DMS153 (cell line): Measurements from ENCODE around the gene OARD1.

Source experiments
- DNase-seq: peaks from one replicate; lab custom pipeline; 2025; lab: John Stamatoyannopoulos, UW

OARD1 gene

DNA sequence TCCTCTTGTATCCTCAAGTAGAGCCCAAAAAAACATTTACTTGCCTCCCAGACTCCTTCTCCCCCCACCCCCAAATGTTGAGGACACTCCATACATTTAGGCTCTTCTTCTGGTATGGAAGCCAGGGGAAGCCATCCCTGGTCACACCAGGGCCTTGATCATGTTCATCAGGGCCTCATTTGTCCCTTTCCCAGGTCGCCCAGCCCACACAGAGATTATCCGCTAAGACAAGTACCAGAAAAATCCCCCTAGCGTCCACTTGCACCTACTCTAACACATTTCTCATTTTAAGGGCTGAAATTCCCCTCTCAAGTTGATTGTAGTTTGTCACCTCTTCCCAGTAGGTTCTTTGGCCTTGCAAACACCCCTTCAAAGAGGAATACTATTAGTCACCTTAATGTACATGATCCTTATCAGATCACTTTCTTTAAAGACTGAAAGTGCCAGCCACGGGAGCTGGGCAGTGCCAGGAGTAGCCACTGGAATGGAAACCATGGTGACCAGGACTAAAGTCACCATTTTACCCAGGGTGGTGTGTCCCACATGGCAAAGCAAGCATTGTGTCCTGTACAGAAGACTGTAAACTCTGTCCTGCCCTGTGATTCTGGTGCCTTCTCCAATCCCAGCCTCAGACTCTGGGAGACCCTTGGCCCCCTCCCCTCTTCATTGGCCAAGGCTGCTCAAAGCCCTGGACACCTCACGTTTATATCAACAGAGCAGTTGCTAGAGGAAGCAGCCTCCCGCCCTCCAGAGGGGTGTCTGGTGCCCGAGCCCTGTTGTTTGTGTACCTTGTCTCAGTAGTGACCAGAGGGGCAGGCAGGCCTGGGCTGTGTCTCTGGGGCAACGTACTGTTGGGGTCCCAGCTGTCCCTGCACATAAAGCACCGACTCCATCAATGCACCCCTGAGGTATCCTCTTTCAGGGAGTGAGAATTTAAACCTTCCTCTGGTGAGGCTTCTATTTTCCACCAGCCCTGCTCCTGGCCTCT lies 24.1 kb downstream of the OARD1 start:
- no peak for DNase-seq

DNA sequence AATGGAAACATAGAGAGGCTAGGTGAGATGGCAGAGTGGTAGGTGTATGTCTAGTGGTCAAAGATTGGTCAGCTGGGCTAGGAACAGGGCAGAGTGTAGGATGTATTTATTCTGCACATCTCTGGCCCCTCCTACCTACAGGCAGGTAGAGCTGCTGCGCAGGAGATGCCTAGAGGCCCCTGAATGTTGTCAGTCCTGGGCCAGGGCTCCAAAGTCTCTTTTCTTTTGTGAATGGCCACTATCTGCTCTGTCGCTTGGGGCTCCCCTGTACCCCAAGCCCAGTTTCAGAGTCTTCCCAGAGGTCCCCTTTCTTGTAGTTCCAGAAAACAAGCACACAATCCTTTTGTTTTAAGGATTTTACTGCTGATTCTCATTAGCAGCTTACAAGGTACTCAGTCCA lies 24.9 kb downstream of the OARD1 start:
- DNase-seq, result no peak

DNA sequence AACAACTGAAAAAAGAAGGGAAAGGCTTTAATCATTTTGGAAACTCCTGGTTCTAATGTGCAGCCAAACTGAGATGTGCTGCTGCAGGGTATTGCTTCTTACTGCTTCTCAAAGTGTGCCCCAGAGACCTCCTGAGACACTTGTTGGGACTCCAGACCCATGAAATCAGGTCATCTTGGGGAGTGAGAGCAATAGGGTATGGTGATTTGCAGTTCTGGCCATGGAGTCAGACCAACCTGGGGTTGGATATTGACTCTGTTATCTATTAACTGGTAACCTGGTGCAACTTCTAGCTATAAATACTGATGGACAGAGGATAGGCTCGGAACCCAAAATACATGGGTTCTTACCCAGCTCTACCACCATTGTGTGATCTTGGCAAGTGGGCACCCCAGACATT lies 26.1 kb downstream of the OARD1 start:
- no peak for DNase-seq

- DNase-seq, result no peak
Measured at GRCh38 chr6:41045664-41046063, 26.5 kb downstream of the OARD1 start.

DNA sequence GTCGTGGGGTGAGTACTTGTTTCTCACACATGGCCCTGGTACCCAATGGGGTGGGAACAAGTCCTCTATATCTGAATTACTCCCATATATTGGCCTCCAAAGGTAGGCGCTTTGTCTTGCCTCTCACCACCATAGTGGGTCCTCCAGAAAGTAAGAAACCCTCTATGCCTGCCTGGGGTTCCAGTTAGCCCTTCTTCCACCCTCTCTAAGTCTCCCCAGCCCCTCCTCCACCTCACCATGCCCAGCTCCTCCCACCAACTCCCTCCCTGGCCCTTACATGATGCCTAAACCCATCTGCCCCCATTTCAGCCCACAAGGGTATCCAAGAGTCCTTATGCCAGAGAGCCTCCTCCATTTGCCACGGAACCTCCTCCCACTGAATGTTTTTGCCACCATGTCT lies 29.0 kb downstream of the OARD1 start:
- no peak for DNase-seq

- no peak for DNase-seq
Measured at GRCh38 chr6:41042226-41043055, 29.7 kb downstream of the OARD1 start, which contains the start of gene TSPO2. TSPO2 (plus strand) TSS chr6:41042467; CDS start chr6:41042986, 519 bp downstream.

DNA sequence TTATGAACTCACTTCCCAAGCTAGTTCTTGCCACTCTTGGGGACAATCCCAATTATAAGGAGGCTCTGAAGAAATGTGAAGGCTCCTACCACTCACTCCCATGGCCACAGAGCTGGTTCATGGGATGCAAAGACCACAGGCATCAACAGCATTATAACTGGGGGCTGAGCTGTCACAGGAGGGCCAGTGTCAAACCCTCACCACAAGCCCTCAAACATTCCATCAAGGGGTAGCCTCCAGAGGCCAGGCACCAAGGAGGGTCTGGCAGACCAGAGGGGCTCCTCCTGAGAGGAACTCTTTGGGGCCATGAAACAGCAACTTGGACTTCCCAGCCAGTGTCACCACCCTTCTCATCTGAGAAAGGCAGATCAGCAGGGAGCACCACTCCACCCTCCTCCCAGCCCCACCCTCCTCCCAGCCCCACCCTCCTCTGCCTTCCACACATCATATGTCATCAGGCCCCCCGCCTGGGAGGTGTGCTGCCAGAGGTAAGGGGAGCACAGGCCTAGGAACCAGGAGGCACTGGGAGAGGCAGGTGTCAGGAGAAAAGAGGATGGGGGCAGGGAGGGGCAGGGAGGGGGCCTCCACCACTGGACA lies 31.1 kb downstream of the OARD1 start:
- DNase-seq, result no peak

GRCh38 chr6:41040101-41040939 lies 31.8 kb downstream of the OARD1 start:
- no peak for DNase-seq

DNA sequence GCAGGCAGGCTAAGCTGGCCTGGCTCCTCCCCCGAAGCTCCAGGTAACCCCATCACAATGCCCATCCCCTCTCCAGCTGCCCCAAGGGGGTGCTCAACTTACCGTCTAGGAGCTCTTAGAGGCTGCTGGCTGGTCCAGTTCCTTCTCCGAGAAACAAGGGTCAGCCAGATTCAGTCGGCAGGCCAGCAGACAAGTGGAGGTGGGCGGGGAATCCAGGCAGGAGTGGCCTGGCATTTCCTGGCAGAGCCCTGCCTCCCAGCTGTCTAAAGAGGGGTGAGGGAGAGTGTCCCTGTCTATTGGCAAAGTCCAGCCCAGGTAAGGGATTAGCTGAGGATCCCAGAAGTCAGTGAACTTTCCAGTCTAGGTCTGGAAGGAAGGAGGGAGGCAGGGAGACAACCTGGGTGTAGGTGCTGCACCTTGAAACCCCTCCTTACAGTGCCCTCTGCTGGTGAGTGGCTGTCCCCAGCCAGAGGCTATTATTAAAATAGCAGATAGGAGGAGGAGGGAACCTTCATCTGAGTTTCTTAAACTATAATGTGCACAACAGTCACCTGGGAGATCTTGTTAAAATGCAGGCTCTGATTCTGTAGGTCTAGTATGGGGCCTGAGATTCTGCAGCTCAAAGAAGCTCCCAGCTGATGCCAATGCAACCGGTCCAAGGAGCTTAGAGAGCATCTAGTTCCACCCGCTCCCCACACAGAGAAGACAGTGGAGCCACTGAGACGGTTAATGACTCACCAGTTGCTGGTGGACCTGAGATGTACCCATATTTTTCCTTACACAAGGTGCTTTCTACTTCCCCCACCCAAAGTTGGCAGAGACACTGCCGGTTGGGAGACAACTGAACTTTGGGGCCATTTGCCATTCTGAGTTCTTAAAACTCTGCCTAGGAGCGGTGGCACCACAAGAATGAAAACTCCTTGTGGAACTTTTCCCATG lies 32.8 kb downstream of the OARD1 start, which contains the start of gene UNC5CL:
Gene UNC5CL, minus strand, starts transcription at position 162 of the 939 bp plus-strand sequence. CDS start 4,147 bp downstream, outside the sequence.
- peak; percentile 52 for DNase-seq

DNA sequence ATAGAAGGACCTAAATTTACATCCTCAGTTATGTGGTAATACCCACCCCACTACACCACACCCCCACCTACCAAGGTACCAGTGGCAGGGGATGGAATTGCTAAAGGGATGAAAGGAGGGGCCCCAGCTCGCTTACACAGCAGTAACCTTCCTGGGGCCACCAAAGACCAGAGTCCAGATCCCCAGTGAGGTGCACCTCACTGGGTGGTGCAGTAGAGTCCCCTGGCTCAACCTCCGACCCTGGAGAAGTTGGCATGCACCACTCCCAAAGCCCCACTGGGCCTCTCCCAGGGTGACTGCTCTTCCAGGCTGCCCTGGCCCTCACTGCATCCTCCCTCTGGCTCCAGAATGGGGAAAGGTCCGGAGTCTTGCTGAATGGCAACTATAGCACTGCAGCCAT lies 34.0 kb downstream of the OARD1 start:
- DNase-seq, result no peak

DNA sequence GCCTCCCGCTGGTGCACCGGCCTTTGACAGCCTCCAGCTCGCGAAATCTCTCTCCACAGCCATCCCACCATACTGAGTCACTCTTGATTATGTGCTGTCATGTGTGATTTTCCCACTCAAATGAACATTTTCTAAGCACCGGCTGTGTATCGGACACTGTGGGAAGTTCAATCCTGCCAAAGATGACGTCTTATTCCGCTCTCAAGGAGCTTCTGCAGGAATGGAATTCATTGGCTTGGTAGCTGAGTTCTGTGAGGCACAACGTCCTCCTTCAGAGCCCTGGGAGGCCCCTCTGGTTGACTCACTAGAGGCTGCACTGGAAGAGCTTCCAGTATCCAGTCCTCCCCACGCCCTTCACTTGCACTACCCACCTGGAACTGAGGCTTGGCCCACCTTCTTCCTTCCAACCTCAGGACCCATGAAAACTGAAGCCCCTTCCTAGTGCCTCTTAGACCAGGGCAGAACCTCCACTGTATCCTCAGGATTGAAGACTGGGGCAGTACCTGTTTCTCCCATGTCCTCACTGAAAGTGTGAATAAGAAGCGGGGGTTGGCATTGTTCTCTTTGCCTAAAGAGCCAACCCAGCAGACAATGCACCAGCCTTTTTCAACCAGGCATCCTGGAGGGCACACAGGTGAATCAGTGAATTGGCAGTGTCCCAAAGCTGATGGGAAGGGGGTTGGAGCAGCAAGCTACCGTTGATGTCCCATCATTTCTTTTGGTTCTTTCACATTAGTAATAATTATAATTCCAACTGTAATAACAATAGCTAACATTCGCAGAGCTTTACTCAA lies 34.9 kb downstream of the OARD1 start:
- no peak for DNase-seq

DNA sequence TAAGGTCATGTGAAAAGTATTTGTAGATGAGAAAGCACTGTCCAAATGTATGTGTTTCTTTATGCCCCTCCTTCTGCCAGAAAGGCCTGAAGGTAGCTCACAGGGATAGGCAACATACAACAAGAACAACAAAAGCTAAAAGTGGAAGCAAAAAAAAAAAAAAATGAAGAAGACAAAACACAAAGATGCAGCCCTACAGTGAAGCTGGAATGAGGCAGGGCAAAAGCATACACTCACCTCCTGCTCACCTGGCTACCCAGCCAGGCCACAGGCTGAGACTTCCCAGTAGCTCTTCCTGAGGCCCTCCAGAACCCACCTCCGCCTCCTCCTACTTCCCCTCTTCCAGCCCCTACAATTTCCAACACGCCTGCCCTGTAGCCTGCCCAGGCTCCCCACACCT lies 35.6 kb downstream of the OARD1 start:
- no peak for DNase-seq

- no peak for DNase-seq
Measured at GRCh38 chr6:41036186-41036585, 36.0 kb downstream of the OARD1 start.

DNA sequence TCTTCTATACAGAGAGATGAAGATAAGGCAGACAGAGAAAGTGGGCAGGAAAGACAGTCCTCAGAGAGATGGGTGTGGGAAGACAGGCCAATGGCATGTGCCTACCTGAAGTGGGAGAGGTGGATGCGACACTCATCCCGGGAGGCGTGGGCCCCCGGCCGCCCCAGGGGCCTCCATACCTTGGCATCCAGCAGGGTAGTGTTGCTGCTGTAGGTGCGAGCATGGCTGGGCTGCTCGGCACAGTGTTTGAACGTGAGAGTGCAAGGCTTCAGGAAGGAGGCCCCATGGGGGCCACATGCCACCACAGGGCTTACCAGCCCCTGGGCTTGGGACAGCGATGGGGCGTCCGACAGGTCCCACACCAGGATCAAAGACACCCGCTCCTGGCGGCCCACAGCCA lies 38.4 kb downstream of the OARD1 start:
- DNase-seq, result no peak

DNA sequence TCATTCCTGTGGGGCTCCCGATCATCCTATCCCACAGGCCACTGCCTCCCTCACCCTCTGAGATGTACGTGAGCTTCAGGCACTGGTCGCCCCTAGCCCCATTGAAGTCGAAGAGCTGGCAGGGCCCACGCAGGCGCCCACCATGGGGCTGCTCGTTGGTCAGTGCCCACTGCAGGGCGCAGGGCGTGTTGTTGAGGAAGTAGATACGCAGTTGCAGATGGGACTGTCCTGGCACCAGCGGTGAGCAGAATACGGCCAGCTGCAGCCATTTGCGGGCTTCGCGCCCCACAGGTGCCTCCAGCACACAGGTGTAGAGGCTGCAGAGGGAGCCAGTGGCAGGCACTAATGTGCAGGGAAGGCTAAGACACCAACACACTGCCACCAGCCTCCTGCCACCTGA lies 39.3 kb downstream of the OARD1 start:
- no peak for DNase-seq

DNA sequence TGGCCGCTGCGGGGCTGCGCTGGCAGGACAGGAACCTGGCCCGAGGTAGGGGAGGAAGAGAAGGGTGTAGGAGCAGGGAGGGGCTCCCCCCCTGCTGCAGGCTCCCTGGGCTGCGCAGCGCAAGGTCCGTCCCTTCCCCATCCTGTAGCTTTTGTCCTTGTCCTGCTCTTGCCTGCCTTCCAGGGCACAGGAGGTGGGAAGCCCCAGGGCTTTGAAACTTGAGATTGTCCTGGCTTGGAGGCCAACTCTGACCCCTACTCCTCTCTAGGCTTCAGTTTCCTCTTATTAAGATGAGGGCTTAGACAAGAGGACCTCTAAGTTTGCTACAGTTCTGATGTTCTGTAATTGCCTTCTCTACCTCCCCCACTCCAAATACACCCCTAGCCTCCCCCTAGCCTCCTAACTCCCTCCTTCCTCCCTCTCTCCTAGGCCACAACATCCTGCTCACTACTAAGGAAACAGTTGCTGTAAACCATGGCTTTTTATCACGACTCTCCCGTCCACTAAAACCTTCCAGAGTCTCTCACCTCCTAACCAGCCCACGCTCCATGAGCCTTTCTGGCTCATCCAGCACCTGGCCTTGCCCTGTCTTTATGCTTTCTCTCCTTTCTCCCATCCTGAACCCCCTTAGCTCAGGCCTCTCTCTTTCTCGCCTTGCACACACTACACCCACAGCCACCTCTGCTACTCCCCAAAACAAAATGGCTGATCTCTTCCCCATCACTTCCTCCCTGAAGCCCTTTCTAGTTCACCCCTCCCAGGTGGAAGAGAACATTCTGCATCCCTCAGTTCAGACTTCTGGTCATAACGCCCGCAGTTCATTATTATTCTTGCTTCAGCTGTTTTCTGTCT lies 43.4 kb downstream of the OARD1 start:
- DNase-seq, result peak; percentile 18

DNA sequence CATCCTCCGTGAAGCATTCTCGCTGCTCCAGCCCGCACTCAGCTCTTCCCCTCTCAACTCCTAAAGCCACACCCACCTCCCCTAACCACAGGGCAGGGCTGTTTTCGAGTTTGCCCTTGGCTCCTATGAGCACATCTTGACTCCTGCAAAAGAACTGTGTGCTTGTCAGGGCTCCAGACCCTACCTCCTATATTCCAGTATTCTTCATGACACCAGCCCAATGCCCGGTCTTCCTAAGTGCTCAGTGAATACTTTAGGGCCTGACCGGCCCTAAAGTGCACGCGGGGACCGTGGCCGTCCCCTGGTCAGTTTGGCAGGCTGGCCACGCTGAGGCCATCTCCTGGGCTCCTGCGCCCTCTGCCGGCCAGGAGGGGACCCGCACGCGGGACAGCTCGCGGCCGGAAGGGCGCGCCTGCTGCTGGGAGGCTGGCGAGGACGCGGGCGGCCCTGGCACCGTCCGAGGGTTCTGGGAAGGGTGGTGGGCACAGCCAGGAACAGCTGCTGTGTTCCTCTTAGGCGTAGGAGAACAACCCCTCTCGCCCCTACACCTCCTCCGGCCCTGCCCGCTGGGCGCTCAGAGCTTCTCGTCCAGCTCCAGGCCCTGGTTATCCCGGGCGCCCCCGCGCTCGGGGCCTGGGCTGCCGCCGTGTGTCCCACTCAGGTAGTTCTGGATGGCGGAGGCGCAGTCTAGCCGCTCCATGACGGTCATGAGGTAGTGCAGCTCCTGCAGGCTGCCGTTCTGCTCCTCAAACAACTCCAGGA lies 44.2 kb downstream of the OARD1 start:
- peak; percentile 78 for DNase-seq

GRCh38 chr6:41027241-41027640 lies 44.9 kb downstream of the OARD1 start:
- no peak for DNase-seq
